OCI-LY1 (cell line): ENCODE measurements around the gene NR5A1.

Experiments
- CTCF ChIP-seq: fragments of 200-600 bp; sonication (generic), shearing (Covaris generic); IDR thresholded peaks from 2 replicates; pipeline ENCODE4 v1.5.1; 2017; ENCODE audit warnings: mild to moderate bottlenecking, antibody characterized with exemption, low read length, moderate library complexity, mixed read lengths
- EZH2 ChIP-seq: fragments of 200-600 bp; sonication (generic), shearing (Covaris generic); IDR thresholded peaks from 2 replicates; pipeline ENCODE4 v1.8.0; 2017; ENCODE audit warnings: borderline replicate concordance, mixed run types, mild to moderate bottlenecking, antibody characterized with exemption, low read length, moderate library complexity, mixed read lengths

GRCh38 chr9:124489222-124489621 lies 18.0 kb downstream of the NR5A1 start:
- TF ChIP-seq CTCF, result no peak
- no peak for TF ChIP-seq EZH2
